Activated CD4-positive, alpha-beta memory T cell treated with anti-CD3 and anti-CD28 coated beads for 36 hours (primary cell): Measurements from ENCODE around the gene LHX8. TPM values are rescaled to one million over a fixed set of nuclear protein-coding genes. Genes with fewer than 3 reads are reported as not detected.

Experiments
- CTCF ChIA-PET: fragments of 350-600 bp; sonication (Branson Sonifier 250); formaldehyde crosslinking; loops from one replicate; lab custom pipeline; 2021; ENCODE audit warnings: antibody characterized with exemption, inconsistent platforms; lab: Charles Lee
- POLR2A ChIA-PET: fragments of 350-600 bp; sonication (Branson Sonifier 250); formaldehyde crosslinking; loops from one replicate; lab custom pipeline; 2021; ENCODE audit warnings: antibody characterized with exemption; lab: Charles Lee
- DNase-seq: peaks from one replicate; pipeline ENCODE4 v3.0.0-alpha.2; 2020
- H3K27ac Mint-ChIP-seq: one replicate; pipeline ENCODE4 v1.8.0; 2021; ENCODE audit warnings: mixed read lengths
- H3K27me3 Mint-ChIP-seq: one replicate; pipeline ENCODE4 v1.8.0; 2021; ENCODE audit warnings: mixed read lengths
- H3K36me3 Mint-ChIP-seq: one replicate; pipeline ENCODE4 v1.8.0; 2021; ENCODE audit warnings: mixed read lengths
- H3K4me1 Mint-ChIP-seq: one replicate; pipeline ENCODE4 v1.8.0; 2021; ENCODE audit warnings: low read depth, mixed read lengths
- H3K4me3 Mint-ChIP-seq: one replicate; pipeline ENCODE4 v1.8.0; 2021; ENCODE audit warnings: mild to moderate bottlenecking, mixed read lengths
- H3K9me3 Mint-ChIP-seq: one replicate; pipeline ENCODE4 v1.8.0; 2021; ENCODE audit warnings: mixed read lengths
- intact Hi-C: fragments of 100-400 bp; cut with micrococcal nuclease; formaldehyde crosslinking; loops from one replicate; pipeline ENCODE4 v1.15.1; 2023
- total RNA-seq, 2 experiments: library from RNA; stranded (reverse); gene quantifications; one replicate each; pipeline ENCODE4 v1.2.3, GENCODE V29; 2021

Gene LHX8
- total RNA-seq, 2 experiments from 2014 or later = not detected

GRCh38 chr1:75188892-75189291 is 54.7 kb downstream of the LHX8 start:
- H3K27me3 Mint-ChIP-seq = peaks cover 2% of the 10 kb centered on the region
- no peak for DNase-seq
- no peaks in the 10 kb centered on the region for H3K9me3 Mint-ChIP-seq
- ChIA-PET POLR2A (no interaction called here), CTCF (no interaction called here)
- H3K36me3 Mint-ChIP-seq = no peaks in the 10 kb centered on the region
- intact Hi-C loops = no loop called here
- H3K27ac Mint-ChIP-seq = no peak overlapping the region
- no peaks in the 10 kb centered on the region for H3K4me1 Mint-ChIP-seq
- H3K4me3 Mint-ChIP-seq = no peak overlapping the region

- Mint-ChIP-seq H3K9me3 (no peaks in the 10 kb centered on the region), H3K4me3 (no peak overlapping the region), H3K4me1 (no peaks in the 10 kb centered on the region), H3K36me3 (no peaks in the 10 kb centered on the region), H3K27me3 (no peaks in the 10 kb centered on the region), H3K27ac (no peak overlapping the region)
- no peak for DNase-seq
- intact Hi-C loops = no loop called here
- ChIA-PET POLR2A (no interaction called here), CTCF (no interaction called here)
These were observed 64.0 kb downstream of the LHX8 start for GRCh38 chr1:75198163-75198562.

- Mint-ChIP-seq H3K36me3 (no peaks in the 10 kb centered on the region), H3K27ac (no peak overlapping the region), H3K27me3 (no peaks in the 10 kb centered on the region), H3K9me3 (no peaks in the 10 kb centered on the region), H3K4me1 (no peaks in the 10 kb centered on the region), H3K4me3 (no peak overlapping the region)
- intact Hi-C loops = no loop called here
- ChIA-PET CTCF (no interaction called here), POLR2A (no interaction called here)
- DNase-seq = no peak
These were observed 64.6 kb downstream of the LHX8 start for GRCh38 chr1:75198761-75199160.

GRCh38 chr1:75202751-75203150 is 68.6 kb downstream of the LHX8 start:
- CTCF ChIA-PET = interaction anchor here (0.9 to 4.0 kb wide), 4 partner anchors 8 to 431 kb away, joined by 3 to 24 read pairs (median 4); no protein-coding TSS in a partner anchor
- intact Hi-C loops = loop anchor here (1.0 kb wide), 1 partner anchor 430 kb away; no protein-coding TSS in a partner anchor
- no peaks in the 10 kb centered on the region for H3K9me3 Mint-ChIP-seq
- no peak for DNase-seq
- H3K27ac Mint-ChIP-seq = no peak overlapping the region
- H3K36me3 Mint-ChIP-seq = no peaks in the 10 kb centered on the region
- no peaks in the 10 kb centered on the region for H3K4me1 Mint-ChIP-seq
- no peaks in the 10 kb centered on the region for H3K27me3 Mint-ChIP-seq
- POLR2A ChIA-PET = interaction anchor here (0.6 kb wide), 1 partner anchor 22 kb away, joined by 3 read pairs; no protein-coding TSS in a partner anchor
- no peak overlapping the region for H3K4me3 Mint-ChIP-seq

- intact Hi-C loops = loop anchor here (1.0 kb wide), 1 partner anchor 431 kb away; no protein-coding TSS in a partner anchor
- ChIA-PET POLR2A (interaction anchor here (0.6 kb wide), 1 partner anchor 21 kb away, joined by 3 read pairs; no protein-coding TSS in a partner anchor), CTCF (interaction anchor here (0.6 to 4.0 kb wide), 3 partner anchors 204 to 432 kb away, joined by 3 to 24 read pairs (median 6); no protein-coding TSS in a partner anchor)
- Mint-ChIP-seq H3K4me1 (no peaks in the 10 kb centered on the region), H3K36me3 (no peaks in the 10 kb centered on the region), H3K27me3 (no peaks in the 10 kb centered on the region), H3K4me3 (no peak overlapping the region), H3K9me3 (no peaks in the 10 kb centered on the region), H3K27ac (no peak overlapping the region)
- DNase-seq = no peak
These were observed 69.5 kb downstream of the LHX8 start for GRCh38 chr1:75203415-75204277.

GRCh38 chr1:75208862-75209261 is 74.7 kb downstream of the LHX8 start:
- H3K4me1 Mint-ChIP-seq = no peaks in the 10 kb centered on the region
- ChIA-PET POLR2A (no interaction called here), CTCF (no interaction called here)
- H3K36me3 Mint-ChIP-seq = no peaks in the 10 kb centered on the region
- no peak for DNase-seq
- no peak overlapping the region for H3K4me3 Mint-ChIP-seq
- H3K27me3 Mint-ChIP-seq = no peaks in the 10 kb centered on the region
- H3K9me3 Mint-ChIP-seq = no peaks in the 10 kb centered on the region
- intact Hi-C loops = no loop called here
- no peak overlapping the region for H3K27ac Mint-ChIP-seq
